ENCODE results near the gene IPPK.
"Not testable (repeated sequence)": the region's sequence is repeated elsewhere in the genome, so short reads cannot be mapped to it uniquely, and the experiment has no call there.

Gene IPPK

DNA sequence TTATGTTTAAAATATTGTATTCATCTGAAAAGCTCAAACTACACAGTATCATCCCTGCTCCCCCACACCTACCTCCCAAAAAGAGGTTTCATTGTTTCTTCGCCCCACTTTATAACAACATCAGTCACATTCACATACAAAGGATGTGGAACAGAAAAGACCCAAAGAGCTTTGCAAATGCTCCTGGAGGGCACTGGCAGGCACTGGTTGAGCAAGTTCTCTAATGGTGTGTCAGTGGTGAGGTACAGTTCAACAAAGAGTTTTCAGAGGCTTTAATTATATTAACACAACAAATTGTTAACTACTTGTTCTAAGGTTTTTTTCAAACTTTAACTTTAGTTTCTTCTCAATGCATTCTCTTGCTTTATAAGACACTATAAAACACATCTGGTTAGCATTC is 80.0 kb downstream of the IPPK start:
- DNase-seq = no peak

GRCh38 chr9:92576175-92576574 is 93.8 kb downstream of the IPPK start:
- DNase-seq = no peak

GRCh38 chr9:92573612-92574011 is 96.3 kb downstream of the IPPK start:
- not testable (repeated sequence) for DNase-seq

- not testable (repeated sequence) for DNase-seq
These were observed 98.1 kb downstream of the IPPK start for GRCh38 chr9:92571871-92572270.

GRCh38 chr9:92564982-92565381 is 104.9 kb downstream of the IPPK start:
- DNase-seq = no peak

DNA sequence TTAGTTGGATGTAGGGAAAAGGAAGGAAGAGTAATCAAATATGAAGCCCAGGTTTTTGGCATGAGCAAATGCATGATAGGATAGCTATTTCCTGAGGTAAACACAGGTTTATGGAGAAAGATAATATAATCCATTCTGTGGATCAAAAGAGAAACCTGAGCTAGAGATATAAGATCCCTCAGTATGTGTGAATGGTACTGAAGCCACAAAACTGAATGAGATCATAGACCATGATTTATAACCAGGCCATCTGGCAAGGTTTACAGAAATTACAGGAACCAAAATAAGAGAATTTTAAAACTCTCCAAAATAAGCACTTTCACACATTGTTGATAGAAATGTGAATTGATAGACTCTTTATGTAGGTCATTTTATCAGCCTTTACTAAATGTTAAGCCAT is 105.4 kb downstream of the IPPK start:
- no peak for DNase-seq

Measured in NCI-H446 (cell line).